Type B pancreatic cell (in vitro differentiated cells): Measurements from ENCODE around the gene LIMS1. TPM values are rescaled to one million over a fixed set of nuclear protein-coding genes. Genes with fewer than 3 reads are reported as not detected.
A peak's percentile ranks its signal among the peaks of the same experiment; 100 is the strongest.
"Not testable (repeated sequence)": the region's sequence is repeated elsewhere in the genome, so short reads cannot be mapped to it uniquely, and the experiment has no call there.

Source experiments
- DNase-seq: peaks from one replicate; pipeline ENCODE4 v3.0.0; 2021; ENCODE audit warnings: mixed read lengths; ENCODE audit not compliant: unreplicated experiment; ENCODE audit errors: extremely low spot score
- H3K27ac Mint-ChIP-seq: 2 replicates; pipeline ENCODE4 v1.8.0; 2021; ENCODE audit warnings: mild to moderate bottlenecking, mixed read lengths
- H3K27me3 Mint-ChIP-seq: 2 replicates; pipeline ENCODE4 v1.8.0; 2021; ENCODE audit warnings: mixed read lengths
- H3K36me3 Mint-ChIP-seq: 2 replicates; pipeline ENCODE4 v1.8.0; 2021; ENCODE audit warnings: mixed read lengths
- H3K4me1 Mint-ChIP-seq: one replicate; pipeline ENCODE4 v1.8.0; 2021; ENCODE audit warnings: mixed read lengths; ENCODE audit not compliant: unreplicated experiment
- H3K4me3 Mint-ChIP-seq: 2 replicates; pipeline ENCODE4 v1.8.0; 2021; ENCODE audit warnings: mild to moderate bottlenecking, mixed read lengths
- H3K9me3 Mint-ChIP-seq: 2 replicates; pipeline ENCODE4 v1.8.0; 2021; ENCODE audit warnings: mixed read lengths
- total RNA-seq: library from RNA; stranded (reverse); gene quantifications from 2 replicates; pipeline ENCODE4 v1.2.1, GENCODE V29; 2021; ENCODE audit warnings: low replicate concordance
- TF ChIP-seq, protein P1 (sequence below): fragments of 200-600 bp; sonication (generic); conservative IDR thresholded peaks from 2 replicates; pipeline ENCODE4 v1.5.0; 2021; ENCODE audit warnings: antibody characterized with exemption, mild to moderate bottlenecking

LIMS1 gene
- total RNA-seq, 1 donor from 2014 or later, result 43.5 TPM

DNA sequence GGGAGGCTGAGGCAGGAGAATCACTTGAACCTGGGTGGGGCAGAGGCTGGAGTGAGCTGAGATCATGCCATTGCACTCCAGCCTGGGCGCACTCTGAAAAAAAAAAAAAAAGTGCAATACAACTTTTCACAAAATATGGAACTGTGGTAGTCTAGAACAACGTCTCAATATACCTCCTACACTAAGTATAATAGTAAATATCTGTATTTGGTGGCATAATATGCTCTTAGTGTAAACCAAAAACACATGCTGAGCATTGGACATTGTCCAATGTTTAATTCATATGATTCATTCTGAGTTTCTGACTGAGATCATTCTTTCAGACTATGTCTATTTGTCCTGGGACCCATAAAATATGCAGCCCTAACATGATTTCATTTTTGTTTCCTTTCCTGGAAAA, 19.8 kb upstream of the LIMS1 start:
- not testable (repeated sequence) for DNase-seq, H3K27ac Mint-ChIP-seq, H3K4me1 Mint-ChIP-seq, H3K4me3 Mint-ChIP-seq, H3K27me3 Mint-ChIP-seq, H3K9me3 Mint-ChIP-seq
- H3K36me3 Mint-ChIP-seq, result peaks cover 12% of the 10 kb centered on the region

DNA sequence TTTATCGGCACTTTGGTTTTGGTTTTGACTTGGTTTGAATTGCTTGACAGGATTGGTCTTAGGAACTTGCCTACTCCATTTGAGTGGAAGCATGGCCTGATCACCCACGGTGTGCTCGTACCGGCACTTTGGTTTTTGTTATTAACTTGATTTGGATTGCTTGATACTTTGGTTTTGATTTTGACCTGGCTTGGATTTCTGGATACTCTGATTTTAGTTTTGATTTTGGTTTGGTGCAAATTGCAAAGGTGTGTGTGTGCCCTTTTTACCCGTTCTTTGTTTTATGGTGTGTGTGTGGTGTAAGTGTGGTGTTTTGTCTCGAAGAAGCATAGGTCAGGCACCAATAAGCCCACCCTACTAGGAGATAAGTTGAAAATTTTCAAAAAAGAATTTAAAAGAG, 9.6 kb upstream of the LIMS1 start:
- H3K27ac Mint-ChIP-seq, H3K27me3 Mint-ChIP-seq, H3K9me3 Mint-ChIP-seq, H3K36me3 Mint-ChIP-seq, H3K4me3 Mint-ChIP-seq, DNase-seq, H3K4me1 Mint-ChIP-seq: not testable (repeated sequence)

DNA sequence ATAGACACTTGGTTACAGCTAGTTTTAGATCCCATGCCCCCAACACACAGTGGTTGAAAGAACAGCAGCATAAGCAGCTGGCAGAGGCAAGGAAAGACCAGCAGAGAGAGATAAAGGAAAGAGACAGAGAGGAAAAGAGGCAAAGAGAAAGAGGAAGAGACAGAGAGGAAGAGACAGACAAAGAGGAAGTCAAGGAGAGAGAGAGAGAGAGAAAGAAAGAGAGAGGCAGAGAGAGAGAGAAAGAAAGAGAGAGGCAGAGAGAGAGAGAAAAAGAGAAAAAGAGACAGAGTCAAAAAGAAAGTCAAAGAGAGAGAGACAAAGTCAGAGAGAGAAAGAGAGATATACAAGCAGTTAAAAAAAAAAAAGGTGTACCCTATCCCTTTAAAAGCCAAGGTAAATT, 9.0 kb upstream of the LIMS1 start:
- H3K27ac Mint-ChIP-seq, DNase-seq, H3K27me3 Mint-ChIP-seq, H3K4me1 Mint-ChIP-seq, H3K4me3 Mint-ChIP-seq, H3K9me3 Mint-ChIP-seq, H3K36me3 Mint-ChIP-seq: not testable (repeated sequence)

DNA sequence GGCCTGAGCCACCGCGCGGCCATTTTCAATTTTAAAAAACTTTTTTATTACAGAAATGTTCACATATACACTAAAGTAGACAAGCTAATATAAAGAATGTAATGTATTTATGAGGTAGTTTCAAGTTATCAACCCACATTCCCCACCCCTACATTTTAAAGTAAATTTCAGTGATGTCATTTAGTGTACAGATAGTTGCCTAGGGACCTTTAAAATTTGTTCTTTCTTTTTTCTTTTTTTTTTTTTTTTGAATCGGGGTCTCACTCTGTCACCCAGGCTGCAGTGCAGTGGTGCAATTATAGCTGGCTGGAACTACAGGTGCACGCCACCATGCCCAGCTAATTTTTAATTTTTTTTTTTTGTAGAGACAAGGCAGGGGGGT, 2.6 kb upstream of the LIMS1 start:
- H3K4me1 Mint-ChIP-seq, result peaks cover 25% of the 10 kb centered on the region
- H3K4me3 Mint-ChIP-seq, result no peak overlapping the region

GRCh38 chr2:108534584-108535356, 500 bp downstream of the LIMS1 start:
- Mint-ChIP-seq H3K4me1 (peaks cover 50% of the 10 kb centered on the region), H3K4me3 (peak overlapping the region; percentile 99), H3K36me3 (peaks cover 5% of the 10 kb centered on the region), H3K27me3 (no peaks in the 10 kb centered on the region), H3K27ac (peak overlapping the region; percentile 96), H3K9me3 (no peaks in the 10 kb centered on the region)
- TF ChIP-seq, protein P1, sequence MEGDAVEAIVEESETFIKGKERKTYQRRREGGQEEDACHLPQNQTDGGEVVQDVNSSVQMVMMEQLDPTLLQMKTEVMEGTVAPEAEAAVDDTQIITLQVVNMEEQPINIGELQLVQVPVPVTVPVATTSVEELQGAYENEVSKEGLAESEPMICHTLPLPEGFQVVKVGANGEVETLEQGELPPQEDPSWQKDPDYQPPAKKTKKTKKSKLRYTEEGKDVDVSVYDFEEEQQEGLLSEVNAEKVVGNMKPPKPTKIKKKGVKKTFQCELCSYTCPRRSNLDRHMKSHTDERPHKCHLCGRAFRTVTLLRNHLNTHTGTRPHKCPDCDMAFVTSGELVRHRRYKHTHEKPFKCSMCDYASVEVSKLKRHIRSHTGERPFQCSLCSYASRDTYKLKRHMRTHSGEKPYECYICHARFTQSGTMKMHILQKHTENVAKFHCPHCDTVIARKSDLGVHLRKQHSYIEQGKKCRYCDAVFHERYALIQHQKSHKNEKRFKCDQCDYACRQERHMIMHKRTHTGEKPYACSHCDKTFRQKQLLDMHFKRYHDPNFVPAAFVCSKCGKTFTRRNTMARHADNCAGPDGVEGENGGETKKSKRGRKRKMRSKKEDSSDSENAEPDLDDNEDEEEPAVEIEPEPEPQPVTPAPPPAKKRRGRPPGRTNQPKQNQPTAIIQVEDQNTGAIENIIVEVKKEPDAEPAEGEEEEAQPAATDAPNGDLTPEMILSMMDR, result no peak
- DNase-seq, result peak; percentile 74

More for the DNA sequence above, 2.6 kb upstream of the LIMS1 start:
- no peaks in the 10 kb centered on the region for H3K9me3 Mint-ChIP-seq
- H3K27ac Mint-ChIP-seq, result no peak overlapping the region
- TF ChIP-seq, protein P1, result no peak
- no peak for DNase-seq
- H3K27me3 Mint-ChIP-seq, result no peaks in the 10 kb centered on the region
- no peaks in the 10 kb centered on the region for H3K36me3 Mint-ChIP-seq

- Mint-ChIP-seq H3K36me3 (peaks cover 7% of the 10 kb centered on the region), H3K9me3 (no peaks in the 10 kb centered on the region), H3K4me1 (peaks cover 51% of the 10 kb centered on the region), H3K27me3 (no peaks in the 10 kb centered on the region), H3K4me3 (peak overlapping the region; percentile 99), H3K27ac (peak overlapping the region; percentile 96)
- TF ChIP-seq, protein P1, result no peak
- no peak for DNase-seq
Observed at GRCh38 chr2:108535357-108535631, 1.0 kb downstream of the LIMS1 start.

DNA sequence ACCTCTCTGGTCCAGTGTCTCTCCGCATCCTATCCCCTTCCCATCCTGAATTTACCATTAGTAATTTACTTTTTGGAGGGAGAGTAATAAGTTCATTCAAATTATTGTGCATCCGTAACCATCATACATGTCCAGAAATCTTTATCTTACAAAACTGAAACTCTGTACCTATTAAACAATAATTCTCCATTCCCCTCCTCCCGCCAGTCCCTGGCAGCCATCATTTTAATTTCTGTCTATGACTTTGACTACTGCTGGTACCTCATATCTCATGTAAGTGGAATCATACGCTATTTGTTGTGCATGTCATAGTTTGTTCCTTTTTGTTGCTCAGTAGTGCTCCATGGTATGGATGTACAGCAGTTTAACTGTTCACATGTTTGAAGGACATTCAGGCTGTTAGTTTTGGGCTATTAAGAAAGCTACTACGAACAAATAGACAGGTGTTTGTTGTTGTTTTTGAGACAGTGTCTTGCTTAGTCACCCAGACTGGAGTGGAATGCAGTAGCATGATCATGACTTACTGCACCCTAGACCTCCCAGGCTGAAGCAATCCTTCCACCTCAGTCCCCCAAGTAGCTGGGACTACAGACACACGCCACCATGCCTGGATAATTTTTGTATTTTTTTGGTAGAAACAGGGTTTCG, 2.0 kb downstream of the LIMS1 start:
- H3K27ac Mint-ChIP-seq, result peak overlapping the region; percentile 12
- H3K4me3 Mint-ChIP-seq, result peak overlapping the region; percentile 99
- H3K36me3 Mint-ChIP-seq, result peaks cover 7% of the 10 kb centered on the region
- peaks cover 50% of the 10 kb centered on the region for H3K4me1 Mint-ChIP-seq
- TF ChIP-seq, protein P1, result no peak
- H3K9me3 Mint-ChIP-seq, result no peaks in the 10 kb centered on the region
- H3K27me3 Mint-ChIP-seq, result no peaks in the 10 kb centered on the region
- no peak for DNase-seq
